HL-60/S4 treated with phorbol 12-myristate 13-acetate at 8.2 ng/mL for 4 days and 3 days (cell line): ENCODE measurements around the gene USP40.

Experiments
- in situ Hi-C: fragments of 300-500 bp; cut with MboI; formaldehyde crosslinking; loops from 2 replicates; pipeline ENCODE4 v1.15.0; 2022; ENCODE audit warnings: low sequenced_read_pairs

The USP40 gene

DNA sequence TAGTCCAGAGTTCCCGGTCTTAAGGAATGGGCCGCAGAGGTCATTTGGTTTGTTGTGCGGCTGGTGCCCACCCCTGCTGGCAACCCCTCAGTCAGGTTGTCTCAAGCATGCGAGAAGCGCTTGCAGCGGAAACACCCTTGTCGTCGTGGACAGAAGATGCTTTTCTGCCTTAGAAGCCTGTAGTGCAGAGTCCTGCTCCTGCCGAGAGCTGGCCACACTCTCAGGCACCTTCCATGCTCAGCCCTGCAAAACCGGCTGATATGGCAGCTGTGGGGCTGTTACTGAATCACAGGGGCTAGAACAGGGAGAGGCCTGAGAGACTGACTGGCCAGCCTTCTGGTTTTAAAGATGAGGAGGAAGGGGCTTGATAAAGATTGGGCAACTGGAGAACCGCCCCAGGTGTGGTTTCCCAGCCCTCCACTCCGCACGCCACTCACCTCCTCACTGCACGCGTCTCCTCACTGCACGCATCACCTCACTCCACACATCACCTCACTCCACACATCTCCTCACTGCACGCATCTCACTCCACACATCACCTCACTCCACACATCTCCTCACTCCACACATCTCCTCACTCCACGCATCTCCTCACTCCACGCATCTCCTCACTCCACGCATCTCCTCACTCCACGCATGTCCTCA, 103.6 kb downstream of the USP40 start:
- in situ Hi-C loops, result no loop called here

DNA sequence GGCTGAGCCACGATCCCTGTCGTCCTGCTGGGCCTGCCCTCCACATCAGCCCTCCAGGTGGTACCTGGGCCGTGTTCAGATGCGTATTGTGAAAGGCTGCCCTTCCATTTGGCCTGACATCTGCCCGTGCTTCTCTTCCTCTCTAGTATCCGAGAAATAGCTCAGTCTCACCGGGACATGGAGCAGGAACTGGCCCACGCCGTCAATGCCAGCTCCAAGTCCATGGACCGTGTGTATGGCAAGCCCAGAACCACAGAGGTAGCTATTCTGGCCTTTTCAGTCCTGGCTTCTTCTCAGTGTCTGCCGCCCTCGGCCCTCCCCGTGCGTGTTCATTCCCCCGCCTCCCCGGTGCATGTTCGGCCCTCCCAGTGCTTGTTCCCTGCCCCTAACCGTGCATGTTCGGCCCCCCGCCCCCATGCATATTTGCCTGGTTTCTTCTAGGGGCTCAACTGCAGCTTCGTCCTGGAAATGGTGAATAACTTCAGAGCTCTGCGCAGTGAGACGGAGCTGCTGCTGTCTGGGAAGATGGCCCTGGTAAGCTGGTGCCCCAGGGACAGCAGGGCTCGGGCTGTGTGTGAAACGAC, 104.3 kb downstream of the USP40 start:
- in situ Hi-C loops, result no loop called here

DNA sequence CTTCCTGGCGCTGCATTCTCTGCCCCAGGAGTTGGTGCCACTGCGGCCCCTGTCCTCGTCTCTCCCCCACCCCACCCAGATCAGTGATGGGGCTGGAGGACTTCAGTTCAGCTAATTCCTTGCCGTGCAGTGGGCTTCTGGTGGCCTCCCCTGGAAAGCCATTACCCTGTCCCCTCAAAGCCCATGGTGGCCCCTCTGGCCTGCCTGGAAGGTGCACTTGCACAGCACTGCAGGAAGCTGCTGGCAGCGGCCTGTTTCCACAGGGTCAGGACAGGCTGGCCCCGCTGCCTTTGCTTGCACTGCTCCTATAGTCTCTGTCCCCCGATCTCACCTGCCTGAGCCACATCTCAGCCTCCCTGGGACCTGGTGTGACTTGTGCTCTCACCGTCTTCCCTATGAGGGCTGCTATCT, 105.1 kb downstream of the USP40 start:
- in situ Hi-C loops, result no loop called here

GRCh38 chr2:233460726-233461441, 105.7 kb downstream of the USP40 start:
- in situ Hi-C loops, result no loop called here

DNA sequence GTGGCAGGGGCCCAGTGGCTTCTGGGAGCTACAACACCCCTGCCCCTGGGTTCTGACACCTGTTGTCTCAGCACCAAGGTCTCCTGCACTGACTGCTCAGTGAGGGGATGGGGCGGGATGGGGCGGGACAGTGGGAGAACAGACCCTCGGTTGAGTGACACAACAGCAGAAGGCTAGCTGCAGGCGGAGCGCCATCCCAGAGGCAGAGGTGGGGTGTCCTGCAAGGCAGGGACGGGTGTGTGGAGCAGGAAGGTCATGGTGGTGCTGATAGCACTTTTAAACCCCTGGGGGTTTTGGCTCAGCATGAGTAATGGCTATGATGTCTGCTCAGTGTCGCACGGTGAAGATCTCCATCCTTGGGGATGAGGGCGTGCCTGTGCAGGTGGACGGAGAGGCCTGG, 107.2 kb downstream of the USP40 start:
- in situ Hi-C loops, result no loop called here

- in situ Hi-C loops, result no loop called here
Measured at GRCh38 chr2:233458826-233459225, 107.8 kb downstream of the USP40 start.

DNA sequence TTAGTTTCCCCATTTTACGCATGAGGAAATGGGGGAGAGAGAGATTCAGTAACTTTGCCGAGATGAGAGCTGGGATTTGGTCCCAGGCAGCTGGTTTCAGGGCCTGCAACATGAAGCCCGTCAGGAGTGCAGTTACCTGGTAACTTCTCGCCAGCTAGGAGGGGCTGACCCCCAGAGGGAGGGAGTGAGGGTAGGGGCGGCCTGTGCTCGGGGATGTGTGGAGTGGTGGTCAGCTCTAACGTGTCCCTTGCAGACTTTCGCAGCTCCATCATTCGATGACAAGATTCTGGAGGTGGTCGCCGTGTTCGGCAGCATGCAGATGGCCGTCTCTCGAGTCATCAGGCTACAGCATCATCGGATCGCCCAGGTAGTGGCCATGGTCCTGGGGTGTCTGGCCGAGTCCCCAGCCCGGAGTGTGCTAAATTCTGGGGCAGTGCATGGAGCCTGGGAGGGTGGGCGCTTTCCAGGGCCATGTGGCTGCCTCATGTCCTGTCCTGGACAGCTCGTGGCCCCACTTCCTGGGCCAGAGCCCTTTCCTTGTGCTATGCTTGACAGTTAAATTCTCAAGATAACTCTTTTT, 108.5 kb downstream of the USP40 start:
- in situ Hi-C loops, result no loop called here

DNA sequence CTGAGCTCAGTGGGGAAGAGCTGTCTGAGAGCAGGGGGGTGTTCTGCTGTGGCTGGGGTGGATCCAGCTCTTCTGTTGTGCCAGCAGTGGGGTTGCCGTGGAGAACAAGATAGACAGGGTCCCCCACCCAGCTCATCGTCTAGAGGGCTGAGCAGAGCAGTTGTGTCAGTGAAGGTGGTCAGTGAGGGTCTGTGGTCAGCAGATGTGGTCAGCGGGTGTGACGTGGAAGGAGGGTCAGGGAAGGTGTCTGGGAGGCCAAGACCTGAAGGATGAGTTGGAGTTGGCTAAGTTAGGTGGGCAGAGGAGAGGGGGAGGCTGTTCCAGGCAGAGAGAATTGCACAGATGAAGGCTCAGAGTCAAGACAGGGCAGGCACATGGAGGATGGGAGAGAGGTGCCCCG, 109.2 kb downstream of the USP40 start:
- in situ Hi-C loops, result no loop called here

DNA sequence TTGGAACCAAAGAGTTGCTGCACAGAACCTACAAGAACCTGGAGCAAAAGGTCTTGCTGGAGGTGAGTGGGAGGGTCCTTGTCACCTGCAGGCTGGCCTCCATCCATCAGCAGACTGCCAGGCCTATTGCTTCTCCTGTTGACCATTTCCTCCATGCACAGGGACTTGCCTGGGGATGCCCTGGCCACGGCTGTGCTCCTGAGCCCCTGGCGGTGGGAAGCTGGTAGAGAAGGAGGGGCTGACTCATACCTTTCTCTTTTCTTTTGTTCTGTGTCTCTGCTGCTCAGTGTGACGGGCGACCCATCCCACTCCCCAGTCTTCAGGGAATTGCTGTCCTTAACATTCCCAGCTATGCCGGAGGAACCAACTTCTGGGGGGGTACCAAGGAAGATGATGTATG, 109.6 kb downstream of the USP40 start:
- in situ Hi-C loops, result no loop called here

- in situ Hi-C loops, result no loop called here
Measured at GRCh38 chr2:233456111-233456510, 110.5 kb downstream of the USP40 start.

DNA sequence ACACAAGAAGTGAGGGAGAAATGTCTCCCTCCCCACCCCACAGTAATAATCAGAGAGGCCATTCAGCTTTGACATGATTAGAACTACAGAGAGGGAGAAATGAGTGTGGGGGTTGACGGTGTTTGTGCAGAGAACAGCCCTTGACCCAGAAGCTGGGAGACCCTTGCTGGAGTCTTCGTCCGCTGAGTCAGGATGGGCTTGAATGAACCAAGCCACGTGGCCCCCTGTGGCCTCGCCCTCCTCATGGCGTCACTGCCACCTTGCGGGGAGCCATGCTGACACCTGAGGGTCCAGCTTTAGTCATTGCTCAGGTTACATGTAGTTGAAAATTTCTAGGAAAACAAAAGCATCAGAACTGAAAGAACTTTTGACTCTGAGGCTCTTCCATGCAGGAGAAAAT, 111.1 kb downstream of the USP40 start:
- in situ Hi-C loops, result no loop called here

GRCh38 chr2:233455006-233455405, 111.6 kb downstream of the USP40 start:
- in situ Hi-C loops, result no loop called here

DNA sequence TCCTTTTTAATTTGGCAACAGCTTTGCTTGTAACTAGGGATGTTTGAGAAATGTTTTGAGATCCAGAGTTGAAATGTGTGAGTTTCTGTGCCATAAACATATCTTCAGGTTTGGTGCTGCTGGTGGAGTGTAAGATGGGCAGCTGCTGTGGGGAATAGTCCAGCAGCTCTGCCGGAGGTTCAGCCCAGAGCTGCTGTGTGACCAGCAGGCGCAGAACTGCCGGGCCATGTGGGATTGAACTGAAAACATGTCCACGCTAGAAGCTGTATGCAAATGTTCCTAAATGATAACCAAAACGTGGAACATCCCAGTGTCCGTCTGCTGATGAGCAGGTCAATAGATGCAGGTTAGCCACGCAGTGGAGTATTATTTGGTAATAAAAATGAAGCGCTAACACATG, 112.7 kb downstream of the USP40 start:
- in situ Hi-C loops, result no loop called here

- in situ Hi-C loops, result no loop called here
Measured at GRCh38 chr2:233453111-233453915, 113.3 kb downstream of the USP40 start.

DNA sequence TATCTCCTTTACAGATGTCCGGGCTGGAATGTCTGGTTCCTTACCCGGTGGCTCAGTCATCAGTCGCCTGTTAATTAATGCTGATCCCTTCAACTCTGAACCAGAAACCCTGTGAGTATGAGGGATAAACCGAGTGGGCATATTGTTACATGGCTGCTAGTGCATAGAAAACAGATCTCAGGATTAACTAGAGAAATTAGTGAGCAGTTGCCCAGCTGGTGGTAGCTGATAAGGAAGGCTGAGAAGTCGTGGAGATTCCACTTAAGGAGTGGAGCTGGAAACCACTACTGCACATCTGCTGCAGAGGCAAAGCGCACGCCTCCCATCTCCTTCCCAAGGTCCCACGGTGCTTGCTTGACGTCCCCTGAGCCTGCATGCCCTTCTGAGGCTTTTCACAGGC, 114.6 kb downstream of the USP40 start:
- in situ Hi-C loops, result no loop called here

- in situ Hi-C loops, result no loop called here
Measured at GRCh38 chr2:233450864-233451575, 115.6 kb downstream of the USP40 start.

- in situ Hi-C loops, result no loop called here
Measured at GRCh38 chr2:233449921-233450863, 116.4 kb downstream of the USP40 start.

DNA sequence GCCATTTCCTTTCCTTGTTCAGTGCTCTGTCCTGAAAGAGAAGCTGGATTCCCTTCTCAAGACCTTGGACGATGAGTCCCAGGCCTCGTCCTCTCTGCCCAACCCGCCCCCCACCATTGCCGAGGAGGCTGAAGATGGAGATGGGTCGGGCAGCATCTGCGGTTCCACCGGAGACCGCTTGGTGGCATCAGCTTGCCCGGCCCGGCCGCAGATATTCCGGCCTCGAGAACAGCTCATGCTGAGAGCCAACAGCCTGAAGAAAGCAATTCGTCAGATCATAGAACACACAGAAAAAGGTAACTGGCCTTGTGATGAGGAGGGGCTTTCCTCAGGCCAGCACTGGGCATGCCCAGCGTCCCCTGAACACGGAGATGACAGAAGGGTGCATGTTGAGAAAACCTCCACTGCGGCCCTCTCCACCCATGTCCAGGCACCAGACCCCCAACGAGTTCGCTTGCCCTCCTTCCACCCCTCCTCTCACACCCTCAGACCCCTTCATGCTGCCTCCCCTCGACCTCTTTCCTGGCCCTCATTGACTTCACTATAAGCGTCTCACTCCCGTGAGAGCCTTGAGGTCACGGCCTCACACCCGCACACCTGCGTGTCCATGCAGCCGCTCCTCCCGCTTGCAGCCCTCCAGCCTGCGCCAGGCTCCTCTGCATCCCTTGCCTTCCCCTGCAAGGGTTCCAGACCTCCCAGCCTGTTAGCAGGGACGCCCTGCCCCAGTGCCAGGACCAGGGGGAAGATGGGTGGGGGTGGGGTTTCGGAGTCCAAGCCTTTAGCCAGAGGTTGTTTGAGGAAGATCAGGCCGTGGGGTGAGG, 117.3 kb downstream of the USP40 start:
- in situ Hi-C loops, result no loop called here

GRCh38 chr2:233448575-233448974, 118.0 kb downstream of the USP40 start:
- in situ Hi-C loops, result no loop called here
